KOPT-K1 (cell line): Measurements from ENCODE around the gene UCK2.
A peak's percentile ranks its signal among the peaks of the same experiment; 100 is the strongest.

Source experiments
- H3K27ac ChIP-seq: fragments of 200-600 bp; sonication (generic); 2 replicates; pipeline ENCODE4 v1.5.1; 2016; ENCODE audit warnings: antibody characterized with exemption, mild to moderate bottlenecking, low read depth, low read length; ENCODE audit not compliant: poor library complexity, severe bottlenecking
- H3K36me3 ChIP-seq: fragments of 200-600 bp; sonication (generic); 2 replicates; pipeline ENCODE4 v1.5.1; 2017; ENCODE audit warnings: antibody characterized with exemption, mild to moderate bottlenecking, low read length, moderate library complexity; ENCODE audit not compliant: insufficient read depth
- H3K9me3 ChIP-seq: fragments of 200-600 bp; sonication (generic); 2 replicates; pipeline ENCODE4 v1.5.1; 2017; ENCODE audit warnings: antibody characterized with exemption, low read length, mild to moderate bottlenecking; ENCODE audit not compliant: insufficient read depth, poor library complexity, severe bottlenecking

UCK2 gene

DNA sequence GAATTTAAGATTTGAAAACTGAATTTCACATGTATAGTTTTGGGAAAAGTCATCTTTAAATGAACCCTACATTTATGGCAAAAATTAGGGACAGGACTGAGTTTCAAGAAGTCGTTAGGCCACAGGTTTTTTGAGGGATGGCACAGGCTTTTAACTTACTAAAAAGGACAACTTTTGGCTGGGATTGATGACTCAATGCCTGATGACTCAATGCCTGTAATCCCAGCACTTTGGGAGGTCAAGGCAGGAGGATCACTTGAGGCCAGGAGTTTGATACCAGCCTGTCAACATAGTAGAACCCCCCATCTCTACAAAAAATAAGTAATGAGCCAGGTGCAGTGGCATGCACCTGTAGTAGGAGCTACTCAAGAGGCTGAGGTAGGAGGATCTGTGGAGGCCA is 15.9 kb downstream of the UCK2 start:
- peak overlapping the region; percentile 96 for H3K27ac ChIP-seq
- 0 out of 2 replicates have a peak, but pooled peaks cover 2% of the 10 kb centered on the region for H3K36me3 ChIP-seq

GRCh38 chr1:165844114-165844798 is 16.8 kb downstream of the UCK2 start:
- Histone ChIP-seq H3K27ac (peak overlapping the region; percentile 96), H3K36me3 (no peaks in the 10 kb centered on the region), H3K9me3 (no peaks in the 10 kb centered on the region)

More for the DNA sequence above, 15.9 kb downstream of the UCK2 start:
- no peaks in the 10 kb centered on the region for H3K9me3 ChIP-seq

- Histone ChIP-seq H3K9me3 (no peaks in the 10 kb centered on the region), H3K36me3 (no peaks in the 10 kb centered on the region), H3K27ac (peak overlapping the region; percentile 96)
These were observed 17.5 kb downstream of the UCK2 start for GRCh38 chr1:165844933-165845332.

- Histone ChIP-seq H3K27ac (peak overlapping the region; percentile 96), H3K9me3 (no peaks in the 10 kb centered on the region), H3K36me3 (no peaks in the 10 kb centered on the region)
These were observed 18.2 kb downstream of the UCK2 start for GRCh38 chr1:165845569-165845968.

- Histone ChIP-seq H3K9me3 (no peaks in the 10 kb centered on the region), H3K36me3 (no peaks in the 10 kb centered on the region), H3K27ac (peak overlapping the region; percentile 96)
These were observed 18.8 kb downstream of the UCK2 start for GRCh38 chr1:165845992-165846748.

DNA sequence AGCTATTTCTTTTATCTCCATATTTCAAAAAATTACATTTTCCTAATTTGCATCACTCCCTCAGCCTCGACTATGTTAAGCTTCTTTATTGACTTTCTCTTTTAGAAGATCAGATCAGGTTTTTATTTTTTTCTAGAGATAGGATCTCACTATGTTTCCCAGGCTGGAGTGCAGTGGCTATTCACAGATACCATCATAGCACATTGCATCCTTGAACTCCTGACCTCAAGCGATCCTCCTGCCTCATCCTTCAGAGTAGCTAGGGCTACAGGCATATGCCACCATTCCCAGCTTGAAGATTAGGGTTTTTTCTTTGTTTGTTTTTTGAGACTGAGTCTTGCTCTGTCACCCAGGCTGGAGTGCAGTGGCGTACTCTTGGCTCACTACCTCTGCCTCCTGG is 20.1 kb downstream of the UCK2 start:
- Histone ChIP-seq H3K27ac (peak overlapping the region; percentile 96), H3K36me3 (no peaks in the 10 kb centered on the region), H3K9me3 (no peaks in the 10 kb centered on the region)

GRCh38 chr1:165849353-165850133 is 22.1 kb downstream of the UCK2 start:
- Histone ChIP-seq H3K36me3 (no peaks in the 10 kb centered on the region), H3K9me3 (no peaks in the 10 kb centered on the region), H3K27ac (peak overlapping the region; percentile 96)

- Histone ChIP-seq H3K9me3 (no peaks in the 10 kb centered on the region), H3K36me3 (no peaks in the 10 kb centered on the region), H3K27ac (peak overlapping the region; percentile 96)
These were observed 23.7 kb downstream of the UCK2 start for GRCh38 chr1:165851034-165851658.

DNA sequence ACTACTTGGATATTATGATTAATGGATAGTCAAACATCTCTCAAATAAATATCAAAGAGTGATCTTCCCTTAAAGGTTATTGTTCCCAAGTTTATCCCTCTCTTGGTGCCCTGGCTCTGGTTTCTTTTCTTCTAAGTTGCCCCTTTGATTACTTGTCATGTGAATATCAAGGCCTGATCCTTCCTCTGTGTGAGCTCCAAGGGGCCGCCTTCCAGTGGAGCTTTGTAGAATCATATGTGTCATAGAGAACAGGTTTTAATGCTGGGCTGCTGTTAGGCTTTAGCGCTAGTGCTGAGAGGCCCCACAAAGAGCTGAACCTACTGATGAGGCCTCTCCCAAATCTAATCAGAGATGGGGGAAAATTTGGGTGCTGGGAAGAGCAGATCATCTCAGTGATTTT is 25.5 kb downstream of the UCK2 start:
- no peaks in the 10 kb centered on the region for H3K36me3 ChIP-seq
- H3K27ac ChIP-seq = peak overlapping the region; percentile 96
- no peaks in the 10 kb centered on the region for H3K9me3 ChIP-seq

DNA sequence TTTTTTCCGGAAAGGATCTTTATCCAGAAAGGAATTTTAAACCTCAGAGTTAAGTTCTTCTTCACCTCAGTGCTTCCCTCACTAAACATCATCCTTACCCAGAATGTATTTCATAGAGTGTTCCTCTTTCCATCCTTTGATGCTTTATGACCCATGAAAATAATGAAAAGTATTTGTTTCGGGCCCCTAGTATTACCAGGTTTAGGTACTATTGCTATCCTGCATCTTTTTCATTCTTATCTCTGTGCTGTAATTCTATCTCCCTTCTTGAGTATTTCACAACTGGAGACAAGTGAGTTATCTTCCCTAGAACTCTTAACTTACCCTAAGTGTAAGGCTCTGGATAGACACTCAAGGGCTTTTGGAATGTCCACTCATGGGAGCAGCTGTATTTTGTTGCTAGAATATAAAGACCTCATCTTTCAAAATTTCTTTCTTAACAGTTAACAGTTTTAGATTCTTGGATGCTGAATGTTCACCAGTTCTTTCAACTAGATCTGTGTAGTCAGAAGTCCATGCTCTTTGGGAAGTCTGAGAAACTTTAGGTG is 26.2 kb downstream of the UCK2 start:
- H3K36me3 ChIP-seq = no peaks in the 10 kb centered on the region
- no peaks in the 10 kb centered on the region for H3K9me3 ChIP-seq
- H3K27ac ChIP-seq = peak overlapping the region; percentile 96

DNA sequence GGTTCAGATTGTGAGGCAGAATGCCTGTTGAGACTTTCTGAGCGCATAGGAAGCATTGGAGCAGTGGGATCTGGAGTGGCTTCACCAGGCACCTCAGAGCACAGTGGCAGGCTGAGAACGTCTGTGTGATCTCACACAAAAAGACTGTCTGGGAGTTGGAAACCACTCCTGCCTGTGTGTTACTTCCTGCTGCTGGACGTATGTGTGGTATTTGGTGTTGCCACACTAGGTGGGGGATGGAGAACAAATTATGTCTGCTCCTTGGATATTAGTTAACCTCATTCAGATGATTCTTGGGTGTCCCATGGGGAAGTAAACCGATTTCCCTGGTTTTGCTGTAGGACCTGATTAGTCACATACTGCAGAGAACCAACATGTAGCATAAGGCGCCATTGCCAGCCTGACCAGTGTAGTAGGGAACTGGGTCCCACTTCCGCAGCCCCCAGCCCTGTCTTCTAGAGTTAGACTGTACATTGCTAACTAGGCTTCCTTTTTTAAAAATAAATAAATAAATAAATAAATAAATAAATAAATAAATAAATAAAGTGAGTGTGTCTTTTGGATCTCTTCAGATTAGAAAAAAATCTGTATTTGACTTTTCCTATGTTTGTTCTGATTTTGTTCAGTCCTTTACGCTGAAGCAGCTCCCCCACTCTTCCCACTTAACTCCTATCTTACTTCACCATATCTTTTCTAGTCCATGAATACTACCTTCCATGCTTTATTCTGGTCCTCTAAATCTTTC is 26.9 kb downstream of the UCK2 start:
- H3K9me3 ChIP-seq = no peaks in the 10 kb centered on the region
- peak overlapping the region; percentile 96 for H3K27ac ChIP-seq
- H3K36me3 ChIP-seq = no peaks in the 10 kb centered on the region

DNA sequence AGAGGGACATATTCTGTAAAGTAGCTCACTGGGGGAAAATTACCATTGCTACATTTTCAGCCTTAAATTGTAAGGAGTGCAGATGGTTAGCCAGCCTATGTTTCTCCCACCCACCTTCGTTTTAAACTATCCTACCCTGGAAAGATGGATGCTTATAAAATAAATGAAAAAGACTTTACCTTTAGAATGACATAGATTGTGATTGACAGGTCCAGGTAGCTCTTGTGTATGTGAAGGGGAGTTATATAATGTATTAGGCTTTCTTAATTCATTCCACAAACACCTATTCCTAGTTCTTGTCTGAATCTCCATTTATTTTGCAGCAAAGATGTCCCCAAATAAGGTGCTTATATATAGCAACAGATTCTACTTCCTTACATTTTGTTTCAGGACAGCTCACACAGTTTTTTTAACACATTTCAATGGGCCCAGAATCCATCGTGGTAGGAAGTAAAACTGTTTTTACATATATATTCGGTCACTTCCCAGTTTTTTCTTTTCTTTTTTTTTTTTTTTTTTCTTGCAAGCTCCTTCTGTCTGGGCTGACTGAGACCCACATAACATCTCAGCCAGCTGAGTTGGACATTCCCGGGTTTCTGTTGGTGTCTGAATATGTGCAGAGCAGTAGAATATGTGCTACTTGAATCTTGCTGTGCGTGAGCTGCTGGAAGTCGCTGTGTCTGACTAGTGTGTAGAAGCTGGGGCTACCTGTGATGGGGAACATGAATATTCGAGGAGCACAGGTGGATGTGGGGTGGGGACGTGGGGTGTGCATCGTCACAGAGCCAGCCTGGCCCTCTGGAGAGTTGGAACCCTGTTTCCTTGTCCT is 27.8 kb downstream of the UCK2 start:
- Histone ChIP-seq H3K9me3 (no peaks in the 10 kb centered on the region), H3K27ac (peak overlapping the region; percentile 96), H3K36me3 (no peaks in the 10 kb centered on the region)

DNA sequence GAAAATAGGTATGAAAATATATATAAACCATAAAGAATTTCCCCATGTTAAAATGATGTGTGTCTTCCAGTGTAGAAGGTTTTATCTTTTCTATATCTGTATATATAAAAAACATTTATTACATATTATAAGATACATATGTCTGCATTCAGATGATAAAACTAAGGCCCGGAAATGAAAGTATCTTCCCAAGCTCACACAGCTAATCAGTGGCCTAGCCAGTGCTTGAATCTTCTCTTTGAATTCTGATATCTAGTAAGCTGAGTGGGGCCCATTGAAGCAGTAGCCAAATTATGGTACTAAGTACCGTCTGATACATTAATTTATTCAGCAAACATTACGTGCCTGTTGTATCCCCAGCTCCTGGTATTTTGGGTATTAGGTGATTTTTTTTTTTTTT is 28.6 kb downstream of the UCK2 start:
- no peaks in the 10 kb centered on the region for H3K36me3 ChIP-seq
- H3K27ac ChIP-seq = peak overlapping the region; percentile 96
- H3K9me3 ChIP-seq = no peaks in the 10 kb centered on the region
